GM12801 (cell line): ENCODE results near the gene DNAH17.

Experiments
- CTCF ChIP-seq: IDR thresholded peaks from one replicate; pipeline ENCODE4 v1.5.1; 2011; ENCODE audit warnings: control low read depth; ENCODE audit not compliant: insufficient read length; ENCODE audit errors: extremely low read depth

Gene DNAH17

GRCh38 chr17:78438271-78438691, 138.9 kb downstream of the DNAH17 start:
- TF ChIP-seq CTCF, result no peak

DNA sequence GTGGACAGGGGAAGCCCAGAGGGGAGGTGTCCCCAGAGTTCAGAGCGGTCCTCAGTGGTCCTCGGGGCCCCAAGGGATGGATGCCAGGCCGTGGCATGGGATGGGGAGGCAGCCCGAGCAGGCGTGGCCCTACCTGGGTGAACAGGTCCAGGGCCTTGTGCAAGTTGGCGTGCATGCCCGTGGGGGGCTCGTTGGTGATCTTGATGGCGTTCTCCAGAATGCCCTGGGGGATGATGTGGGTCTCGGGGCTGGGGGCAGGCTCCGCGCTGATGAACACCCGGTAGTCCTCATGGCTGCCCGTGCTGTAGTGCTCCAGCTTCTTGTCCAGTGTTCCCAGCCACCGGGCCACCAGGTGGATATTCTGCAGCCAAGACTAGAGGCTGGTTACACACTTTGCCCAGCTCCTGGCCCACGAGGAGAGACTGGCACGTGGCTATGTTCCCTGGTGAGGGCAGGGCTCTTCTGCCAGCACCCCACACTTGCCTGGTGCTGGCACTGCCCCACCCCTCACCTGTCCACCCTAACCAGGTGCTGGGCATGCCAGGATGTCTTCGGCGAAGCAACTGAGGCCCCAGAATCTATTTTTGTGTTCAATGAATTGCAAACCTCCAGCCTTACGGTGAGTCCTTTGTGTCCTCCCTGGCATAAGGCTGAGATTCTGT, 139.6 kb downstream of the DNAH17 start:
- no peak for TF ChIP-seq CTCF

GRCh38 chr17:78435330-78436005, 141.7 kb downstream of the DNAH17 start:
- no peak for TF ChIP-seq CTCF

DNA sequence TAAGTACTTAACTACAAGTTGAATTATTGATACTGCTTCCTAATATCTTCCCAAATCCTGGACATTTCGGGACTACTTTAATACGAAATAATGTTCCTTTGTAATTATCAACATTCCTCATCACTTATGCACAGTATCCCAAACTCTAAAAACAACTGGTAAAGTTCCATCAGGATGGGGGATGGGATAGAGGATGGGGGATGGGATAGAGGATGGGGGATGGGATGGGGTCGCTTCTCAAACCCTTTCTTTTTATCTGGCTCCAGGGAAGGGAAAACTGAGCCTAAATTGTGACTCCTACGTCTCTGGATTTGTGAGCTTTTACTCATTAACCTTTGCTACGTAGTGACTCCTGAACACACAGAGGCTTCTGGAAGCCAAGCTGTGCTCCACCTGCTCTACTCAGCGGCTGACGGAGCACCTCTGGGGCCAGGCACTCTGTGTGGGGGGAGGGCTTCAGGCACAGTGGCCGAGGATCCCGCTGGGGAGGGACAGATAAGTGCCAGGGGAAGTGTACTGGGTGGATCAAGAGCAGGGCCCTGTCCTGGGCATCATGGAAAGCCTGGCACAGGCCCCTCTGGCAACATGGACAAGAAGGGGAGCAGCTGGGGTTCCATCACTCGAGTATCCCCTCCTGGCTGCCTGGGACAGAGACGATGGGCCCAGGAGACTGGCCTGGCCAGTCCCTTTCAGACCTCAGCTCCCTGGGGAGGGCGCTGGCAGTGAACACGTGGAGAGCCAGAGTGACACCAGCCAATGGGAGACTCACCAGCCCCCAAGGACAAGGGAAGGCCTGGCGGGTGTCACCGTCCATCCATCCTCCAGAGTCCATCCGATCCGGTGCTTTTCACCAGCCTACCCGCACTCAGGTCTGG, 142.5 kb downstream of the DNAH17 start:
- no peak for TF ChIP-seq CTCF

DNA sequence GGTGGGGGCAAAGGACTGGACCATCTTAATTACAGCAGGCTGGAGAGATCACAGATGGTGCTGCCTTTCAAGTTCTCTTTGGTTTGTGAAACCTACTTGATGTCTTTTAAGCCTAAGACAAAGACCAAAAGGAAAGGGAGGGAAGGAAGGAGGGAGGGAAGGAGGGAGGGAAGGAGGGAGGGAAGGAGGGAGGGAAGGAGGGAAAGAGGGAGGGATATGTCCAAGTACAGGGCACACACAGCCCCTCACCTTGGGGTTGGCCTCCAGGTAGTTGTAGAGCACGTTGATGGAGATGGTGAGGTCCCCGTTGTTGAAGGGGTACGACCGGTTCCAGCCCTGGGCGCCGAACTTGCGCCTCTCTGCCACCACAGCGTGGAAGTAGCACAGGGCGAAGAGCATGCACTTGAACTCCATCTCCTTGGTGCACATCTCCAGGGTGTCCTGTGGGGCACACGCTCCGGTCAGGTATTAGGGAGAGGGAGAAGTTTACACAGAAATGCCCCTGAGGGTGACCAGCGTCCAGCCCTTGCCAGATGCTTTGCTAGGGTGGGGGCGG, 143.3 kb downstream of the DNAH17 start:
- no peak for TF ChIP-seq CTCF

DNA sequence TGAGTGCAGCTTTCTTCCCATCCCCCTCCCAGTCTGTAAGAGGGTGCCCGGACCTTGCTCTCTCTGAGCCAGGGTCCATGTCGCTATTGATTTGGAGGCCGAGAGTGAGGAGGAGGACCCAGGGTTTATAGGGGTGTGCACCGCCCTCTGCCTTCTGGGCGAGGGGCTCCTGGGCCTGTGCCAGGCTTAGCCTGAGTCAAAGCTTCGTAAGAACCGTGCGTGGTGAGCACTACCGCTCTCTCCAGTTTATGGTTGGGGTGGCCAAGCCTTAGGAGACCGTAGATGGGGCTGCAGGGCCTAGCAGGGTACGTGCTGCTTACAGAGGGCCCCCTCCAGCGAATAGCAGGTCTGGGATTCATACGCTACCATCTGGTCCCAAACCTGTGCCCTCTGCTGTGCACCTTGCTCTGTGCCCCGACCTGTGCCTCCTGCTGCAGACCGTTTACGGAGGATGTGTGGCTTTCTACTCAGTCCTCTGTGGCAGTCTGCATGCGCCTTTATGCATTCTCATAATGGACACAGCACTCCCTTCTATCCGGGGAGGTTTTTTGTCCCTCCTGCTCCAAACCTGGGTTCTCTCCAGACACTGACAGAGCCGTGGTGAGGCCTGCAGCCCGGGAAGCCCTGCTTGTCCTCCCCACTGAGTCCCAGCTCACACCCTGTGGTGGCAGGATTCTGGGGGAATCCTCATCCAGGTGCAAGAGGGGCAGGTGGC, 144.0 kb downstream of the DNAH17 start:
- TF ChIP-seq CTCF, result no peak
